ENCODE measurements around the gene FNDC3B. TPM values are rescaled to one million over a fixed set of nuclear protein-coding genes. Genes with fewer than 3 reads are reported as not detected.

Gene FNDC3B
- total and polyA plus RNA-seq, 4 donors: 23.3 to 74.2 (median 32.9) TPM

- no peak for TF ChIP-seq REST (IDR thresholded peaks at IDR 0.05)
These were observed 375.9 kb downstream of the FNDC3B start (continued) for GRCh38 chr3:172415323-172415722.

- Histone ChIP-seq H3K27me3 (ENCODE audit: control insufficient read depth in 4 of 4, insufficient read depth in 4 of 4, low read length in 3 of 4) (no peaks in the 10 kb centered on the region), H3K4me1 (ENCODE audit: control insufficient read depth in 4 of 4, insufficient read depth in 4 of 4, low read length in 3 of 4) (no peaks in the 10 kb centered on the region), H3K27ac (ENCODE audit: low read depth in 1 of 2, low read length in 2 of 2) (no peak overlapping the region), H3K9me3 (ENCODE audit: control insufficient read depth in 4 of 4, low read length in 3 of 4) (peaks cover 0 to 5% (median 2%) of the 10 kb centered on the region in 4 donors), H3K4me3 (ENCODE audit: low read depth in 1 of 3, low read length in 3 of 3) (no peak overlapping the region), H3K9ac (ENCODE audit: low read depth in 1 of 2, low read length in 2 of 2) (no peak overlapping the region), H3K36me3 (ENCODE audit: control insufficient read depth in 4 of 4, insufficient read depth in 3 of 4, low read depth in 1 of 4, low read length in 3 of 4) (no peaks in the 10 kb centered on the region)
- no peak for DNase-seq (ENCODE audit: low spot score)
- TF ChIP-seq RAD21 (IDR thresholded peaks at IDR 0.05) (no peak), HNF4A (conservative IDR thresholded peaks at IDR 0.05) (no peak), EGR1 (IDR thresholded peaks at IDR 0.05; ENCODE audit: low read depth in 2 of 2) (no peak), JUND (IDR thresholded peaks at IDR 0.05) (no peak), REST (IDR thresholded peaks at IDR 0.05) (no peak), YY1 (IDR thresholded peaks at IDR 0.05) (no peak), FOXA1 (IDR thresholded peaks at IDR 0.05) (no peak), HNF4G (IDR thresholded peaks at IDR 0.05) (no peak), MAX (IDR thresholded peaks at IDR 0.05) (no peak), RXRA (IDR thresholded peaks at IDR 0.05) (no peak), NR2F2 (IDR thresholded peaks at IDR 0.05) (no peak), ZBTB33 (IDR thresholded peaks at IDR 0.05) (no peak), GABPA (IDR thresholded peaks at IDR 0.05 in 1 of 2, conservative IDR thresholded peaks at IDR 0.05 in 1 of 2) (no peak), SP1 (IDR thresholded peaks at IDR 0.05) (no peak), TAF1 (conservative IDR thresholded peaks at IDR 0.05) (no peak), FOXA2 (IDR thresholded peaks at IDR 0.05) (no peak), ATF3 (IDR thresholded peaks at IDR 0.05) (no peak), CTCF (IDR thresholded peaks at IDR 0.05; ENCODE audit: low read depth, low read length, missing input control) (no peak)
These were observed 398.3 kb downstream of the FNDC3B start for GRCh38 chr3:172437713-172438112.

Data from liver (tissue), 9 donors.